LoVo (cell line): ENCODE results near the gene TOP3A.
A peak's percentile ranks its signal among the peaks of the same experiment; 100 is the strongest.

Experiments
- DNase-seq: peaks from one replicate; pipeline ENCODE4 v3.0.0-alpha.2; 2016; ENCODE audit warnings: low spot score

The TOP3A gene

DNA sequence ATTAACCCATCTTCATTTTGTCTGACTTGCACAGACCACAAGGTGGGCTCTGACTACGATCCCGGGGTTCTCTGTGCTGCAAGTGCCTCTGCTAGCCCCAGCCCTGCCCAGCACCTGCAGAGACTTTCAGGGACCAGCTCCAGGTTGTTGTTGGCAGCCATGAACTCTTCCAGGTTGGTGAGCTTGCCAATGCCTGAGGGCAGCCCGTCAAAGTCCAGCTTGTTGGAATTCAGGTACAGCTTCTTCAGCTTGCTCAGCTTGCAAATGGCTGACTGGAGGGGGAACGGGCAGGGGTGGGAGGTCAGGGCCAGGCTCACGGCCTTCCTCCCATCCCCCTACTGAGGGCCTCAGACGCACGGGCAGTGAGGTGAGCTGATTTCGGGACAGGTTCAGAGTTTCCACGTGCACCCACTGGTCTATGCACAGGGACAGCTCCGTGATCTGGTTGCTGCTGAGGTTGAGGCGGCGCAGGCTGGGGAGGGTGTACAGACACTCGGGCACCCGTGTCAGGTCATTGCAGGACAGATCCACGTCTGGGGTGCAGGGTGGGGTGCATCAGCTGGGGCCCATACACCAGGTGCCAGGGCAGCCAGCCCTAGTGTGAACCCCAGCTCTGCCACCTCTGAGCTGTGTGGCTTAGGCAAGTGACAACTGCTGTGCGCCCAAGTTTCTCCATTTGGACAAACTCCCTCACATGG lies 61.5 kb downstream of the TOP3A start:
- no peak for DNase-seq

DNA sequence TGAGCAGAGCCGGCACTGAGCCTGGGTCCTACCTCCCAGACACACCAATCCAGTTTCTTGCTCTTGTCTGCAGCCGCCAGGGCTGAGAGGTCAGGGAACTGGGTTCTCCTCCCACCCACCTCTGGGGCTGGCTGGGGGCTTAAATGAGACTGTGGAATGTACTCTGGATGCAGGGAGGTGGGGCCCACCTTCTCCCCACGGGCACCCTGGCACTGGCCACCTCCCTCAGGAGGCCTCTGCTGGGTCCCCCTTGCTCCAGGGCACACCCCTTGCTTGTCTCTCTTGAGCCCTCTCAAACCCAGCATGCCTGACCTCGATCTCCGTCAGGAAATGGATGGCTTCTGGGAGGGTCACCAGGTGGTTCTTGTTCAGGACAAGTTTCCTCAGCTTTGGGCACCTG lies 62.6 kb downstream of the TOP3A start:
- DNase-seq: no peak

DNA sequence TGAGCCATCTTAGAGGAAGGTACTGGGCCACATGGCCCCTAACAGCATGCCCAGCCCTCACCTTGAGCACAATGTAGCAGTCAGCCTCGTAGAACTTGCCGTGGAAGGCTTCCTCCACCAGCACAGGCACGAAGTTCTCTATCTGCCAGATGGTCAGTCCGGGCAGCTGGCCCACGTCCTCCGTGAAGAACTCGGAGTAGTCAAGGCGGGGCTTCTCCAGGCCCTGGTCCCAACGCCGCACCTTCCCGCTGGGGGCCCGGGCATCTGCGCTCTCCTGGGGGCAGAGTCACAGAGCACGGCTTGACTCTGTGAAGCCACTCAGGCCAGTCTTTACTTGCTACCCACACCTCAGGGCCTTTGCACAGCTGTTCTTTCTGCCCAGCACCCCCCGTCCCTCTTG lies 63.6 kb downstream of the TOP3A start:
- no peak for DNase-seq

DNA sequence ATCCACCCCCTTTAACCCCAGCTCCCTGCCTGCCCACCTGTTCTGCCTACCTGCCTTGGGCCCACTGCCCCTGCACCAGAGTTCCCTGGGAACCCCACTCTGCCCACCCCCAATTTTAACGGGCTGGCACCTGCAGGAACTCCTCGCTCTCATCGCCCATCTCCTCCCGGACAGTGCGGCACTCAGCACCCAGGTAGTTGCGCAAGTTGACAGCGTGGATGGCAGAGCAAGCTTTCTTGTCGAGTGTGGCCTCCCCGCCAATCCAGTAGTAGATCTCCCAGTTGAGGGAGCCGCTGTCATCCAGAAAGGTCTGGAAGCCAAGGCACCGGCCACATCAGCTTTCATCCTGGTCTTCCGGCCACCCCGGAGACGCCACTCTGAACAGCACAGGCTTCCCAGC lies 64.1 kb downstream of the TOP3A start:
- DNase-seq: no peak

DNA sequence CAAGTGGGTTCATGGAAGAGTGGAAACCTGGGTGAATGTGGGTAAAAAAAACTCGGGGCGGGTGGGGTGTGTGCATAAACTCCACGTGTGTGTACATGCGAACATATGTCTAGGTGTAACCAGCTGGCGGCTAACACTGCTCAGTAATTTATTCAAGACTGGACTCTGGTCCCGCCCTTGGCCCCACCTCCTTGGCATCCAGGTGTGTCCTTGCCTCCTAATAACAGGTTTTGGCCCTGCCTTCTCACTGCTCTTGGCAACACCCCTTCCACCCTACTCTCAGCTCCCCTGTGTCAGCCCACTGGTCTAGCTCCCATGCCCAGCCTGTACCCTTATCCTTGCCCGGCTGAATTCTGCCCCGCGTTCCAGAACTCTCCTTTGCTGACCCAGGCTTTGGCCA lies 64.5 kb downstream of the TOP3A start:
- no peak for DNase-seq

DNA sequence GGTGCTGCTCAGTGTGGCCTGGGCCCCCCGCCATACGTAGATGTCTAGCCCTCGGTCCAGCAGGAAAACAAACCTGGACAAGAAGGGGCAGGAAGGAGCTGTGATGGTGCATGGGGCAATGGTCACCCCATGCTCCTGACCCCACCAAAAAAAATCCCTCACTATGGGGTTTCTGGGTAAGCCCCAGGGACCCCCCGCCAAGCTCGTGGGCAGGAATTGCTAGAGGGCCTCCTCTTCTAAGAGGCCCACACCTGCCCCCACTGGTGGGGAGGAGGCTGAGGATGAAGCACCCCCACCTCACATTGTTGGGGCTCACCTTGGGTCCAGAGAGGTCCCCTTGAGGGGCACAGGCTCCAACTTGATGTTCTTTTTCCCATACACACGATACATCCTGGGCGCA lies 66.0 kb downstream of the TOP3A start:
- DNase-seq: no peak

DNA sequence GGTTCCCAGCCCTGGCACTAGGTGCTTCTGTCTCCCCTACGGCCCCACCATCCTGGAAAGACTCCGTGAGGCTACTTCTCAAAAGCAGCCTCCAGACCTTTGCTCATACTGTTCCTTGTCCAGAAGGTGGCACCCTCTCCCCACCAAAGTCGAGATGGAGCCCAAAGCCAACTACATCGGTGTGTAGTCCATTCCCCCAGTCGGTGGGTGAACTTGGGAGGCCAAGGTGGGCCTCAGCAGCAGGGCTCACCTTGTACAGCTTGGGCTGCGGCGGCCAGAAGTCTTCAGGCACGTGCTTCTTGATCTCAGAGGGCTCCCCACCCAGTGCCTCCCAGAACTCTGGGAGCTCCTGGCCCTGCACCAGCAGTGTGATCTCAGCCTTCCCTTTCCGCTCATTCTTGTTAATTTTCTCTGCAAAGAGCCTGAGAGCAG lies 66.5 kb downstream of the TOP3A start:
- DNase-seq: peak; percentile 23

DNA sequence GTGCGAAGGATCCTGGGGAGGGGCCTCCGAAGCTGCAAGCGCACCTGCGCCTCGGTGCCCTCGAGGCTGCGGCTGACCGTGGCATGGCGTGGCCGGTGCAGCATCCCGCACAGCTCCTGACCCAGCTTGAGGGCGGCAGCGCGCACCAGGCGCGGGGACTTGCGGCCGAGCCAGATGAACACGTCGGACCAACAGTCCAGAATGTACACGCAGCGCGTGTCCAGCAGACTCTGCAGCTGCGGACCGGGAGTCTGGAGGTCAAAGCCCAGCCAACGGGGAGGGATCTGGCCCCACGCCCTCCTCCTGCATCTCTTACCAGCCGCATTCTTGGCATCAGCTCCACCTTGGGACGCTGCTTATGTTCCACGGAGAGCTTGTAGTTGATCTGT lies 67.2 kb downstream of the TOP3A start:
- DNase-seq: no peak

DNA sequence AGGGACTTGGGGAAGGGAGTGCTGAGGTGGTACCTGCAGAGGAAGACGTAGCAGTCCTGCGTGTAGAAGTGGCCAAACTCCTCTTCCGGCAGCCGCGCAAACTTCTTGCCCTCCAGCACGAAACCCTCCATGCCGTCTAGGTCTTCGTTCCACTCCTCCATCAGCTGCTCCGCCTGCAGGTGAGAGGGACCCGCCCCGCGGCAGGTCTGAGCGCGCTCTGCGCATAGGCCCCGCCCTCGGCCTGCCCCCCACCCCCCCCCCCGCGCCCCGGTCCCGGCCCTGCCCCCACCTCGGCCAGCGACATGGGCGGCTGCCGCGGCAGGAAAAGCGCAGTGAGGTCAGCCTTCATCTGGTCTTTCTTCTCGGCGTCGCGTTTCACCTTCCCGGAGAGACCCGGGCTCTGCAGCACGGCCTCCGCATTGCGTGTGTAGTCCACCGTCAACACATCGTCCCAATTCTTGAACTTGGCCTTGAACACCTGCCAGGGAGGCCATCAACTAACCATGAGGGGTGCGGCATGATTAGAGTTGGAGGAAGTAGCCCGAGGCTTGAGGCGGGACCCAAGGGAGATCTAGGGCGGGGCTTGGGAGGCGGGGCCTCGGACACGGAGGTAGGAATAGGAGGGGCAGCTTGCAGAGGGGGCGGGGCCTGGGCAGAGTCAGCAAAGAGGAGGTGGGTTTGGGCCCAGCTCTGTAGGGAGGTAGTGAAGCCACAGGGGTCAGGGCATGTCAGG lies 67.7 kb downstream of the TOP3A start:
- DNase-seq: no peak

DNA sequence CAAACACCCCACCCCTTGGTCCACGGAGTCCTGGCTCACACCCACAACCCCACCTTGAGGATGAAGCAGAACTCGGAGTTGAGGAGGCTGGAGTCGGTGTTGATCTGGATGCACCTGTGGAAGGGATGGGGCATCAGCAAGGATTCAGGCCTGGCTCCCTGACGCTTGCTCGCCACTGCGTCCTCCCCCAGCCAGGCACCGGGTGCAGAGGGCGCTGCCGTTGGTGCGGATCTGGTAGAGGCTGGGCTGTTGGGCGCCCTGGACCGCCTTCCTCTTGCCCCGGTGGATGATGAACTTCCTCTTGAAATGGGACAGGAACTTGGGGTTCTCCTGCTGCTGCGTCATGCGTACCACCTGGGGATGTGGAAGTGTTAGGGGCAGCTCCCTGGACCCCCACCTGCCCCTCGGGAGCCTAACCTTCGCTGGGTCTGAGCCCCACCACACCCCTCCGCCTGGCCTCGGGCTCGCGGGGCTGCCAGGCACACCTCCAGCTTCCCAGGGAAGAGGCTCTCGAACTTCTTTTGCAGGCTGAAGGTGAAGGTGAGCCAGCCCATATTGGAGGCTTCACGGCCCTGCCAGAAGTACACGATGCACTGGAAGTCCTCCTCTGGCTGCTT lies 68.6 kb downstream of the TOP3A start:
- DNase-seq: no peak

DNA sequence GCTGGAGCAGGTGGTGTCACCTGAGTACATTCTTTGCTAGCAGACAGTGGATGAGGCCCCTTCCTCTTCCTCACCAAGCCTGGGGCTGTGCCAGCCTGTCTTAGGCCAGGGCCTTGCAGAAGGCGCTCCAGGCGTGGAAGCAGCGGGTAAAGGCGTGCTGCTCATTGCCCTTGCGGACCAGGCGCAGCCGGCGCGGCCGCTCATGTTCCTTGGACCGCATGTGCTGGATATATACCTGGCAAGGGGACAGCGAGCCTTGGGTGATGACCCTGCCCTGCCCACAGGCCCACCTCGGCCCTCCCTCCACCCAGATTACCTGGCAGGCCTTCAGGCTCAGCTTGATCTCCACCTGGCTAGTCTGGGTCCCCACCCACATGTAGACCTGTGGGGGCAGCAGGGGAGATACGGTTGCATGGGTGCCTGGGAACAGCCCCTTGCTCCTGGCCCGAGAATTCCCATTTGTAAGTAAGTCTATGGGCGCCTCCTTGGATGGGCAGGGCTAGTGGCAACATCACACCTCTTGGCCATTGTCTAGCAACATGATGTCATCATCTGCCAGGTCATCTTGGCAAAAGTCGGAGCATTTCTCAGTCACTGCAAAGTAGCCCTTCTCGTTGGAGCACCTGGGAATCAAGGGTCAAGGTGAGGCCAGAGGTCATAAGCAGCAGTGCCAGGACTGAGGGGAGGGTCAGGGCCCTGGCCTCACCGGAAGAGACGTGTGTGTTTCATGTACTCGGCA lies 69.6 kb downstream of the TOP3A start:
- DNase-seq: no peak

DNA sequence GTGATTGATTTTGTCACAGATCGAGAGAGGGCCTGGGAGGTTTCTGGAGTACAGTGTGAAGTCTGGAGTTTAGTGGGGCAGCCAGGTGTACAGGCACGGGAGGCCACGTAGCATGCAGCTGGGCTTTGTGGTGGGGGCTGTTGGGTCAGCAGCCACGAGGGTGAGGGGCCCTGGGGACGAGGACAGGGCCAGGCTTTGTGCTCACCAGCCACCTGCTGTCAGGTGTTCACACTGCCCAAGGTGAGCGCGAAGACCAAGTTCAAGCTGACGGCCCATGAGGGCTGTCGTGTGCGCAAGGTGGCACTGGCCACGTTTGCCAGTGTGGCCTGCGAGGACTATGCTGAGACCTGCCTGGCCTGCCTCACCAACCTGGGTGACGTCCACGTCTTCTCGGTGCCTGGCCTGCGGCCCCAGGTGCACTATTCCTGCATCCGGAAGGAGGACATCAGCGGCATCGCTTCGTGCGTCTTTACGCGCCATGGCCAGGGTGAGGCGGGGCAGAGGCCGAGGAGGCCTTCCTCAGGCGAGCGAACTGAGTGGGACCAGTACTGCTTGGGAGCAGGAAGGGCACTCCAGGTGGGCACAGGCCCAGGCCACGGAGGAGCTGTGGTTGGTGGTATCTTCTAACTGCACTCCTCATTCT lies 73.4 kb downstream of the TOP3A start:
- no peak for DNase-seq

DNA sequence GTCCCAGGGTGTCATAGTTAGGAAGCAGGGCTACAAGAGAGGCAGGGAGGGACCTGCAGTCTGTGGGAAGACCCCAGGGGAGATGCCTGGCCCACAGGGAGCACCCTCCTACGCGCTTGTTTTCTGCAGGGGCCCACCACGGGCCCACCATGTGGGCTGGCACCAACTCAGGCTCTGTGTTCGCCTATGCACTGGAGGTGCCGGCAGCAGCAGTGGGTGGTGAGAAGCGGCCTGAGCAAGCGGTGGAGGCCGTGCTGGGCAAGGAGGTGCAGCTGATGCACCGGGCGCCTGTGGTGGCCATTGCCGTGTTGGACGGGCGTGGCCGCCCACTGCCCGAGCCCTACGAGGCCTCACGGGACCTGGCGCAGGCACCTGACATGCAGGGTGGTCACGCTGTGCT lies 74.3 kb downstream of the TOP3A start:
- DNase-seq: no peak

DNA sequence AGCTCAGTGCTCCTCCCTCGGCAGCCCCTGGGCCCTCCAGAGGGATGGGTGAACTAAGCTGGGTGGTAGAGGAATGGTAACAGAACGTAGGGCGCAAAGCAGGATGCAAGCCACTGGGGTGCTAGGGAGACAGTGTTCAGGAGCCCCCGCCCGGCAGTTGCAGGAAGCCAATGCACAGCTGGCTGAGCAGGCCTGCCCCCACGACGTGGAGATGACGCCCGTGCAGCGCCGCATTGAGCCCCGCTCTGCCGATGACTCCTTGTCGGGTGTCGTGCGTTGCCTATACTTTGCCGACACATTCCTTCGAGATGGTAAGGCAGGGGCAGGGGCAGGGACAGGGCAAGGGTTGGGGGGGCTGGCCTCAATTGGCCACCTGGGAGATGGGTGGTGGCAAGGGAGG lies 76.5 kb downstream of the TOP3A start:
- DNase-seq: no peak

DNA sequence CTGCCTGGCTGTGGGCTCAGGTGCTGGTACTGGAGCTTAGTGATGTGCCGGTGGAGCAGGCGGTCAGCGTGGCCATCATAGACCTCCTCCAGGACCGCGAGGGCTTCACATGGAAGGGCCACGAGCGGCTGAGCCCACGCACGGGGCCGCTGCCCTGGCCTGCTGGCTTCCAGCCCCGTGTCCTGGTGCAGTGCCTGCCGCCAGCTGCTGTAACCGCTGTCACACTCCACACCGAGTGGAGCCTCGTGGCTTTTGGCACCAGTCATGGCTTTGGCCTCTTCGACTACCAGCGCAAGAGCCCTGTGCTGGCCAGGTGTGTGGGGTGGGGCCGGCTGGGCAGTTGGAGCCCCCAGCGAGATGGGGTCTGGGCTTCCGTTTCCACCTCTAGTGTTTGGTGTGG lies 77.3 kb downstream of the TOP3A start:
- no peak for DNase-seq

DNA sequence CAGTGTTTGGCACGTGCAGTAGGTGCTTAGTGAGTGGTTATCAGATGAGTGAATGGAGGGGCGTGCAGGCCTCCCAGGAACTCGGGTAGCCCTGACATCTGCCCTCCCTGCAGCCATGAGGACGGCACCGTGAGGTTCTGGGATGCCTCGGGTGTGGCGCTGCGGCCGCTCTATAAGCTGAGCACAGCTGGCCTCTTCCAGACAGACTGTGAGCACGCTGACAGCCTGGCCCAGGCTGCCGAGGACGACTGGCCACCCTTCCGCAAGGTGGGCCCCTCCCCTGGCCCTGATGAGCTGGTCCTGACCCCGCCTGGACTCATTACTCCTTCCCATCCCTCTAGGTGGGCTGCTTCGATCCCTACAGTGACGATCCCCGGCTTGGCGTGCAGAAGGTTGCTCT lies 78.3 kb downstream of the TOP3A start:
- no peak for DNase-seq

DNA sequence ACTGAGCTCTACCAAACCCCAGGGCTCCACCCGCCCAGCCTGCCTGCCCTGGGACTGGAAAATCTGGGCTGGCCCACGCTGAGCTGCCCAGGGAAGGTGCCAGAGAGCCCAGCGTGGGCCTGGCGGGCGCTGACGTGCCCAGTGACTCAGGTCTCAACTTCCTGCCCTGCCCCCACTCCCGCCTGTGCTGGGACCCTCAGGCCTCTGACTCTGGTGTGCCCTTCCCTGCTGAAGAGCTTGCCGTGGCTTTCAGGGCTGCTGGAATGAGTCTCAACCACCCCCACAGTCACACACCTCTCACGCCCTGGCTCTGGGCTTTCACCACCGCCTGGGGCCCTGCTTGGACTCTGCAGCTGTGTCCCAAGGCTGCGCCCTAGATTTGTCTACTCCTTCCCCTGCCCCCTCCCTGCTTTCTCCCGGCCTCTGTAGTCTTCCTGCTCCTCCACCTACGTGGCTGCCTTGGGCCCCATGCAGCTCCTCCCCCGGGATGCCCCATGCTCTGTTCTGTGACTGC lies 79.0 kb downstream of the TOP3A start:
- no peak for DNase-seq

DNA sequence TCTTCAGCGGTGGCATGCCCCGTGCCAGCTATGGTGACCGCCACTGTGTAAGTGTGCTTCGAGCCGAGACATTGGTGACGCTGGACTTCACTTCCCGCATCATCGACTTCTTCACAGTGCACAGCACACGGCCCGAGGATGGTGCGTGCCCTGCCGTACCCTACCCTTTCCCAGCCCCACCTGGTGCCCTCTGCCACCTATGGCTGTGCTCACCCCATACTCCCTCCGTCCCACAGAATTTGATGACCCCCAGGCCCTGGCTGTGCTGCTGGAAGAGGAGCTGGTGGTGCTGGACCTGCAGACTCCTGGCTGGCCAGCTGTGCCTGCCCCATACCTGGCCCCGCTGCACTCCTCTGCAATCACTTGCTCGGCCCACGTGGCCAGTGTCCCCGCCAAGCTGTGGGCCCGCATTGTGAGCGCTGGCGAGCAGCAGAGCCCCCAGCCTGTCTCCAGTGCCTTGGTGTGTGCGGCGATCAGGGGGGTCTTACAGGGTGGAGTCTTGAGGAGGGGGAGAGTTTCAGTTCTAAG lies 79.9 kb downstream of the TOP3A start:
- DNase-seq: no peak

DNA sequence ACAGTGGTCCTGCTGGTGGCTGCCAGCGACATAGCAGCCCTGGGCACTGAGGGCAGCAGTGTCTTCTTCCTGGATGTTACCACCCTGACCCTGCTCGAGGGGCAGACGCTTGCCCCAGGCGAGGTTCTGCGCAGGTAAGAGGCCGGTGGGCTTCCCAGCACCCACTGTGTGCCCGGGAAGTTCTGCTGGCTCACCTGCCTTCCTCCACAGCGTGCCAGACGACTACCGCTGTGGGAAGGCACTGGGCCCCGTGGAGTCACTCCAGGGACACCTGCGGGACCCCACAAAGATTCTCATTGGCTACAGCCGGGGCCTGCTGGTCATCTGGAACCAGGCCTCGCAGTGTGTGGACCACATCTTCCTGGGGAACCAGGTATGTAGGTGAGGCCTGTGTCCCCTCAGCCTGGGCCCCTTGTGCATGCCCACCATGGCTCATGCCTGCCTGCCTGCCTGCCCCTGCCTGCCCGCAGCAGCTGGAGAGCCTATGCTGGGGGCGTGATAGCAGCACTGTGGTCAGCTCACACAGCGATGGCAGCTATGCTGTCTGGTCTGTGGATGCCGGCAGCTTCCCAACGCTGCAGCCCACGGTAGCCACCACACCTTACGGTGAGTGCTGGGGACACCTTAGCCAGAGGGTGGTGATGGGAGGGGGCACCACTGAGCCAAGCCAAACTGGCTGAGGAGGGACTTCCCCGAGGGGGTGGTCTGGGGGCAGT lies 80.8 kb downstream of the TOP3A start:
- no peak for DNase-seq

DNA sequence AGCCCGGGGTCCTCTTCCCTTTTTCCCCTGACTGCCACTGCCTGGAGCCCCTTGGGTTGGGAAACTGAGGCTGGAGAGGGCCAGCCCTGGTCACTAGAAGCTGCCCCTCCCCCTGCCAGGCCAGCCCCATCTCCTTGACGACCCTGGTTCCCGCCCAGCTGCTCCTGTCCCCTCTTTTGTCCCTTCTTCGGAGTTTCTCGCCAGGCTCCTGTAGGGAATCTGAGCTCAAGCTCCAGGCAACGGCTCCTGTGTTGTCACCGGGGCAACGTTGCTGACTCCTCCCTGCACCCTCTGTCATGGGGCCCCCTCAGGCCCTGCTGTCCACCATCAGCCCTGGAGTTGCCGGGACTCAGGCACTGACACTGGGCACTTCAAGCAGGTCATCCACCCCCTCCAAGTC lies 83.6 kb downstream of the TOP3A start:
- no peak for DNase-seq
